ENCODE measurements around the gene DEUP1. TPM values are rescaled to one million over a fixed set of nuclear protein-coding genes. Genes with fewer than 3 reads are reported as not detected.
"Not testable (repeated sequence)": the region's sequence is repeated elsewhere in the genome, so short reads cannot be mapped to it uniquely, and the experiment has no call there.

DEUP1 gene
- total and polyA plus RNA-seq, 8 donors, result 0.34 to 3.8 (median 2.4) TPM

GRCh38 chr11:93403930-93404329, 73.4 kb downstream of the DEUP1 start:
- intact Hi-C loops (cut with DNase I), result no loop called here
- DNase-seq (no peak), ATAC-seq (no peak)
- Histone ChIP-seq H3K27ac (no peak overlapping the region), H3K4me3 (no peak overlapping the region), H3K9me3 (no peaks in the 10 kb centered on the region), H3K27me3 (no peaks in the 10 kb centered on the region), H3K4me1 (no peaks in the 10 kb centered on the region), H3K36me3 (no peaks in the 10 kb centered on the region)
- no peak for TF ChIP-seq CTCF (IDR thresholded peaks at IDR 0.05)

- intact Hi-C loops (cut with DNase I), result no loop called here
Observed at GRCh38 chr11:93407777-93408401, 77.3 kb downstream of the DEUP1 start.

GRCh38 chr11:93410441-93410840, 79.9 kb downstream of the DEUP1 start:
- no peak overlapping the region for H3K27ac ChIP-seq
- no peaks in the 10 kb centered on the region for H3K27me3 ChIP-seq
- no peak for DNase-seq
- no peaks in the 10 kb centered on the region for H3K9me3 ChIP-seq
- no peaks in the 10 kb centered on the region for H3K4me1 ChIP-seq
- H3K36me3 ChIP-seq, result no peaks in the 10 kb centered on the region
- intact Hi-C loops (cut with DNase I), result no loop called here
- TF ChIP-seq CTCF (IDR thresholded peaks at IDR 0.05), result no peak
- no peak for ATAC-seq
- no peak overlapping the region for H3K4me3 ChIP-seq

More at GRCh38 chr11:93407777-93408401, 77.3 kb downstream of the DEUP1 start:
- Histone ChIP-seq H3K36me3 (no peaks in the 10 kb centered on the region), H3K4me3 (no peak overlapping the region), H3K27me3 (no peaks in the 10 kb centered on the region), H3K4me1 (no peaks in the 10 kb centered on the region), H3K27ac (no peak overlapping the region), H3K9me3 (no peaks in the 10 kb centered on the region)
- no peak for ATAC-seq
- DNase-seq, result no peak
- no peak for TF ChIP-seq CTCF (IDR thresholded peaks at IDR 0.05)

GRCh38 chr11:93411705-93412104, 81.2 kb downstream of the DEUP1 start:
- intact Hi-C loops (cut with DNase I), result no loop called here
- no peaks in the 10 kb centered on the region for H3K4me1 ChIP-seq
- H3K36me3 ChIP-seq, result no peaks in the 10 kb centered on the region
- no peak for TF ChIP-seq CTCF (IDR thresholded peaks at IDR 0.05)
- ATAC-seq (no peak), DNase-seq (no peak)
- H3K4me3 ChIP-seq, result no peak overlapping the region
- H3K27ac ChIP-seq, result no peak overlapping the region
- no peaks in the 10 kb centered on the region for H3K27me3 ChIP-seq
- no peaks in the 10 kb centered on the region for H3K9me3 ChIP-seq

- no peak for TF ChIP-seq CTCF (IDR thresholded peaks at IDR 0.05)
- H3K4me3 ChIP-seq, result no peak overlapping the region
- no peaks in the 10 kb centered on the region for H3K27me3 ChIP-seq
- H3K4me1 ChIP-seq, result no peaks in the 10 kb centered on the region
- no peaks in the 10 kb centered on the region for H3K9me3 ChIP-seq
- intact Hi-C loops (cut with DNase I), result no loop called here
- no peak overlapping the region for H3K27ac ChIP-seq
- no peak for ATAC-seq
- no peaks in the 10 kb centered on the region for H3K36me3 ChIP-seq
- no peak for DNase-seq
Observed at GRCh38 chr11:93432247-93432646, 101.7 kb downstream of the DEUP1 start.

GRCh38 chr11:93443232-93443631, 112.7 kb downstream of the DEUP1 start:
- ATAC-seq; intact Hi-C loops (cut with DNase I); H3K4me1 ChIP-seq; H3K9me3 ChIP-seq; H3K36me3 ChIP-seq; H3K27me3 ChIP-seq; DNase-seq; H3K27ac ChIP-seq; H3K4me3 ChIP-seq: not testable (repeated sequence)

All from left lung (tissue), 10 donors.